Measurements from ENCODE around the gene NRN1L.

The NRN1L gene

GRCh38 chr16:67928561-67929364, 44.1 kb downstream of the NRN1L start:
- peak; percentile 96 for TF ChIP-seq CTCF (IDR thresholded peaks at IDR 0.05; ENCODE audit: low read depth, low read length)
- in situ Hi-C loops (cut with HindIII; ENCODE audit: low sequenced_read_pairs) = no loop called here
- no peak overlapping the region for H3K4me3 ChIP-seq (ENCODE audit: low read depth, low read length)
- peak; percentile 42 for DNase-seq (ENCODE audit: low read depth, low spot score)

- TF ChIP-seq CTCF (IDR thresholded peaks at IDR 0.05; ENCODE audit: low read depth, low read length) = no peak
- DNase-seq (ENCODE audit: low read depth, low spot score) = no peak
- no peak overlapping the region for H3K4me3 ChIP-seq (ENCODE audit: low read depth, low read length)
- in situ Hi-C loops (cut with HindIII; ENCODE audit: low sequenced_read_pairs) = no loop called here
Observed at GRCh38 chr16:67930191-67930590, 45.5 kb downstream of the NRN1L start.

- no peak for TF ChIP-seq CTCF (IDR thresholded peaks at IDR 0.05; ENCODE audit: low read depth, low read length)
- H3K4me3 ChIP-seq (ENCODE audit: low read depth, low read length) = no peak overlapping the region
- in situ Hi-C loops (cut with HindIII; ENCODE audit: low sequenced_read_pairs) = no loop called here
- no peak for DNase-seq (ENCODE audit: low read depth, low spot score)
Observed at GRCh38 chr16:67930678-67931211, 46.1 kb downstream of the NRN1L start.

GRCh38 chr16:67931712-67932461, 47.2 kb downstream of the NRN1L start, which contains the start of gene CTRL:
Gene CTRL, minus strand, starts transcription at chr16:67931862. Its CDS starts 10 bp downstream, at chr16:67931852.
- peak; percentile 5 for TF ChIP-seq CTCF (IDR thresholded peaks at IDR 0.05; ENCODE audit: low read depth, low read length)
- in situ Hi-C loops (cut with HindIII; ENCODE audit: low sequenced_read_pairs) = no loop called here
- no peak for DNase-seq (ENCODE audit: low read depth, low spot score)
- H3K4me3 ChIP-seq (ENCODE audit: low read depth, low read length) = no peak within 1 kb of the TSS

- DNase-seq (ENCODE audit: low read depth, low spot score) = no peak
- in situ Hi-C loops (cut with HindIII; ENCODE audit: low sequenced_read_pairs) = no loop called here
- no peak for TF ChIP-seq CTCF (IDR thresholded peaks at IDR 0.05; ENCODE audit: low read depth, low read length)
- no peak overlapping the region for H3K4me3 ChIP-seq (ENCODE audit: low read depth, low read length)
Observed at GRCh38 chr16:67932462-67932840, 47.8 kb downstream of the NRN1L start.

- DNase-seq (ENCODE audit: low read depth, low spot score) = no peak
- H3K4me3 ChIP-seq (ENCODE audit: low read depth, low read length) = no peak overlapping the region
- in situ Hi-C loops (cut with HindIII; ENCODE audit: low sequenced_read_pairs) = no loop called here
- TF ChIP-seq CTCF (IDR thresholded peaks at IDR 0.05; ENCODE audit: low read depth, low read length) = no peak
Observed at GRCh38 chr16:67933805-67934204, 49.1 kb downstream of the NRN1L start.

Data from astrocyte of the spinal cord (primary cell).